Activated CD4-positive, CD25-positive, alpha-beta regulatory T cell treated with anti-CD3 and anti-CD28 coated beads, Interleukin-2, amount 50 U/mL, for 72 hours (primary cell): ENCODE data around the gene MYO18B.

ENCODE experiments used
- DNase-seq: peaks from one replicate; pipeline ENCODE4 v3.0.0; 2021

The MYO18B gene

GRCh38 chr22:26057731-26058130 lies 315.7 kb downstream of the MYO18B start:
- no peak for DNase-seq

- DNase-seq, result no peak
Observed at GRCh38 chr22:26064048-26064447, 322.1 kb downstream of the MYO18B start.

GRCh38 chr22:26065847-26066246 lies 323.9 kb downstream of the MYO18B start:
- no peak for DNase-seq

- no peak for DNase-seq
Observed at GRCh38 chr22:26066534-26066933, 324.5 kb downstream of the MYO18B start.

GRCh38 chr22:26068571-26068970 lies 326.6 kb downstream of the MYO18B start:
- DNase-seq, result no peak

- DNase-seq, result no peak
Observed at GRCh38 chr22:26072621-26073020, 330.6 kb downstream of the MYO18B start.

- DNase-seq, result no peak
Observed at GRCh38 chr22:26075251-26075650, 333.3 kb downstream of the MYO18B start.

- DNase-seq, result no peak
Observed at GRCh38 chr22:26079009-26079408, 337.0 kb downstream of the MYO18B start.
